Endothelial cell of umbilical vein (primary cell): ENCODE measurements around the gene TANGO6. TPM values are rescaled to one million over a fixed set of nuclear protein-coding genes. Genes with fewer than 3 reads are reported as not detected.

ENCODE experiments used
- BruUV-seq: library from RNA; stranded (reverse); fragments of 400-500 nt; replicated peaks from 2 replicates; lab custom pipeline; 2021; lab: Mats Ljungman, UMichigan
- CTCF ChIA-PET: fragments of 300-600, 350-600 bp; sonication (Branson Sonifier 250); formaldehyde crosslinking; loops from one replicate; lab custom pipeline; 2021; ENCODE audit warnings: antibody characterized with exemption, inconsistent platforms; lab: Charles Lee
- POLR2A ChIA-PET: fragments of 300-600, 350-600 bp; sonication (Branson Sonifier 250); formaldehyde crosslinking; loops from one replicate; lab custom pipeline; 2021; ENCODE audit warnings: antibody characterized with exemption, inconsistent platforms; lab: Charles Lee
- DNase-seq: peaks from one replicate; pipeline ENCODE4 v3.0.0-alpha.2; 2011; ENCODE audit warnings: low read depth, low spot score
- FAIRE-seq: peaks from 2 replicates; lab custom pipeline; 2011; peaks lifted over from hg19 to GRCh38; lab: Jason Lieb, UNC
- H2AFZ ChIP-seq: 2 replicates; pipeline ENCODE4 v1.6.0; 2012; ENCODE audit warnings: low read depth, low read length, control low read depth, inconsistent platforms
- H3K27ac ChIP-seq: 2 replicates; pipeline ENCODE4 v1.5.1; 2011; ENCODE audit warnings: low read depth, mild to moderate bottlenecking, control low read depth, low read length, moderate library complexity; ENCODE audit not compliant: insufficient read depth
- H3K27me3 ChIP-seq, 2 experiments: 2 replicates each; pipeline versions ENCODE4 v1.6.0 to v1.6.1; 2011; ENCODE audit warnings: low read length in 2 of 2, mixed read lengths in 1 of 2; ENCODE audit not compliant: control insufficient read depth in 2 of 2, insufficient read depth in 2 of 2
- H3K36me3 ChIP-seq, 2 experiments: 2 replicates in 1 of 2; 3 replicates in 1 of 2; pipeline ENCODE4 v1.5.1; 2011; ENCODE audit warnings: low read length in 2 of 2, mild to moderate bottlenecking in 1 of 2, moderate library complexity in 1 of 2; ENCODE audit not compliant: control insufficient read depth in 2 of 2, insufficient read depth in 2 of 2; ENCODE audit errors: extremely low read depth in 1 of 2
- H3K4me1 ChIP-seq: 3 replicates; pipeline ENCODE4 v1.5.1; 2011; ENCODE audit warnings: mild to moderate bottlenecking, low read length; ENCODE audit not compliant: control insufficient read depth, insufficient read depth; ENCODE audit errors: extremely low read depth
- H3K4me2 ChIP-seq: 2 replicates; pipeline ENCODE4 v1.6.1; 2011; ENCODE audit warnings: low read length, control low read depth, mixed read lengths; ENCODE audit not compliant: insufficient read depth
- H3K4me3 ChIP-seq, 3 experiments: fragments of 200-600 bp in 1 of 3; sonication (generic), shearing (Covaris generic) in 1 of 3; replicated peaks in 1 of 3; 2 replicates each; pipeline ENCODE4 v1.5.1; 2011 to 2016; ENCODE audit warnings: control low read depth in 3 of 3, low read length in 3 of 3, mild to moderate bottlenecking in 2 of 3, inconsistent platforms in 1 of 3, low read depth in 1 of 3, moderate library complexity in 1 of 3; ENCODE audit not compliant: insufficient read depth in 1 of 3
- H3K79me2 ChIP-seq: 2 replicates; pipeline ENCODE4 v1.6.0; 2012; ENCODE audit warnings: low read length, inconsistent platforms; ENCODE audit not compliant: control insufficient read depth, insufficient read depth
- H3K9ac ChIP-seq: replicated peaks from 2 replicates; pipeline ENCODE3; 2011; ENCODE audit warnings: low read length, control low read depth; ENCODE audit not compliant: insufficient read depth; ENCODE audit errors: extremely low read depth
- H3K9me1 ChIP-seq: replicated peaks from 3 replicates; pipeline ENCODE4 v1.6.0; 2011; ENCODE audit warnings: mild to moderate bottlenecking, low read length; ENCODE audit not compliant: control insufficient read depth, insufficient read depth; ENCODE audit errors: extremely low read depth
- H3K9me3 ChIP-seq: replicated peaks from 2 replicates; pipeline ENCODE4 v1.5.1; 2012; ENCODE audit warnings: low read length, inconsistent platforms; ENCODE audit not compliant: control insufficient read depth, insufficient read depth
- H4K20me1 ChIP-seq: replicated peaks from 2 replicates; pipeline ENCODE3; 2011; ENCODE audit warnings: mild to moderate bottlenecking, low read length; ENCODE audit not compliant: control insufficient read depth, insufficient read depth; ENCODE audit errors: extremely low read depth
- EZH2 ChIP-seq: IDR thresholded peaks from 2 replicates; pipeline ENCODE4 v1.6.1; 2012; ENCODE audit warnings: borderline replicate concordance, low read depth, mild to moderate bottlenecking, moderate library complexity, low read length, inconsistent platforms; ENCODE audit not compliant: severe bottlenecking
- FOS ChIP-seq: IDR thresholded peaks from 2 replicates; pipeline ENCODE4 v1.6.1; 2011; ENCODE audit warnings: mild to moderate bottlenecking, low read length, moderate library complexity, borderline replicate concordance; ENCODE audit not compliant: insufficient read depth
- GATA2 ChIP-seq: IDR thresholded peaks from 2 replicates; pipeline ENCODE4 v1.7.0; 2011; ENCODE audit warnings: low read depth, mild to moderate bottlenecking, moderate library complexity, mixed read lengths, low read length; ENCODE audit not compliant: insufficient read length, insufficient read depth
- MYC ChIP-seq: IDR thresholded peaks from one replicate; pipeline ENCODE4 v1.6.1; 2011; ENCODE audit warnings: mild to moderate bottlenecking, low read depth, low read length
- POLR2A ChIP-seq: IDR thresholded peaks from 2 replicates; pipeline ENCODE4 v1.6.1; 2012; ENCODE audit warnings: low read depth, mild to moderate bottlenecking, control low read depth, low read length
- POLR2AphosphoS5 ChIP-seq: IDR thresholded peaks from 2 replicates; pipeline ENCODE4 v1.6.1; 2012; ENCODE audit warnings: low read depth, mild to moderate bottlenecking, control low read depth, low read length, moderate library complexity; ENCODE audit not compliant: insufficient read depth
- dilution Hi-C: fragments of 300-500 bp; cut with MboI; formaldehyde crosslinking; loops from one replicate; pipeline ENCODE4 v1.15.0; 2019; ENCODE audit warnings: low sequenced_read_pairs; ENCODE audit not compliant: extremely low pct_ligation_motif_present
- intact Hi-C: fragments of 100-400 bp; cut with micrococcal nuclease; formaldehyde crosslinking; loops from one replicate; pipeline ENCODE4 v1.10.0; 2022
- polyA plus RNA-seq, 4 experiments: library from polyadenylated mRNA; depleted of rRNA in 3 of 4; stranded (reverse) in 3 of 4; unstranded in 1 of 4; fragments of >200 nt; gene quantifications; 2 replicates each; pipeline versions ENCODE4 v1.2.1 to v1.2.3, GENCODE V29; 2011 to 2012; ENCODE audit warnings: missing spikeins in 1 of 4
- total RNA-seq: library from RNA; stranded (reverse); gene quantifications from 2 replicates; pipeline ENCODE4 v1.2.3, GENCODE V29; 2021
- TF ChIP-seq, protein P1 (sequence below), 2 donors: IDR thresholded peaks; 1 replicate in 1 of 2; 2 replicates in 1 of 2; pipeline ENCODE4 v1.5.1; 2011; ENCODE audit warnings: low read length in 2 of 2, mild to moderate bottlenecking in 2 of 2, moderate library complexity in 2 of 2, control low read depth in 1 of 2, inconsistent platforms in 1 of 2, low read depth in 1 of 2; ENCODE audit not compliant: insufficient read depth in 1 of 2; ENCODE audit errors: extremely low read depth in 1 of 2
- TF ChIP-seq, protein P2 (sequence below): IDR thresholded peaks from 2 replicates; pipeline ENCODE4 v1.6.1; 2011; ENCODE audit not compliant: insufficient read depth, insufficient read length

Gene TANGO6
- total and polyA plus RNA-seq, 2 donors (not counting 3 experiments of a cell fraction or from before 2014, with no cell fraction given): 6.7 to 21.2 TPM

DNA sequence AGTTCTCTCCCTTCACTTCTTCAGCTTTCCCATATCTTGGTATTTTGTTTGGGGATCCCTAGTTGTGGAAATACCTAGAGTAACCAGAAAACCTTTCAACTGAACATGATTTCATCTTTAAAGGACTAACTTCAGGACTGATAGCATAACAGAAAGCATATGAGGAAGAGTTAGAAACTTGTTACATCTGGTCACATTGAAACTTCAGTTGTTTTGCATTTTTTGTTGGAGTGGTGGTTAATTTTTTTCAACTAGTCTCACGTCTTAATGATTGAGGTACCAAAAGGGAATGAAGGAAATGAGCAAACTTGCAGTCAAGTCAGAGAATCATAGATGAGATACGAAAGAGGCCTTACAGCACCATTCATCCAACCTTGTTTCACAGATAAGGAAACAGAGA is 49.6 kb downstream of the TANGO6 start:
- BruUV-seq: no TSS peak

DNA sequence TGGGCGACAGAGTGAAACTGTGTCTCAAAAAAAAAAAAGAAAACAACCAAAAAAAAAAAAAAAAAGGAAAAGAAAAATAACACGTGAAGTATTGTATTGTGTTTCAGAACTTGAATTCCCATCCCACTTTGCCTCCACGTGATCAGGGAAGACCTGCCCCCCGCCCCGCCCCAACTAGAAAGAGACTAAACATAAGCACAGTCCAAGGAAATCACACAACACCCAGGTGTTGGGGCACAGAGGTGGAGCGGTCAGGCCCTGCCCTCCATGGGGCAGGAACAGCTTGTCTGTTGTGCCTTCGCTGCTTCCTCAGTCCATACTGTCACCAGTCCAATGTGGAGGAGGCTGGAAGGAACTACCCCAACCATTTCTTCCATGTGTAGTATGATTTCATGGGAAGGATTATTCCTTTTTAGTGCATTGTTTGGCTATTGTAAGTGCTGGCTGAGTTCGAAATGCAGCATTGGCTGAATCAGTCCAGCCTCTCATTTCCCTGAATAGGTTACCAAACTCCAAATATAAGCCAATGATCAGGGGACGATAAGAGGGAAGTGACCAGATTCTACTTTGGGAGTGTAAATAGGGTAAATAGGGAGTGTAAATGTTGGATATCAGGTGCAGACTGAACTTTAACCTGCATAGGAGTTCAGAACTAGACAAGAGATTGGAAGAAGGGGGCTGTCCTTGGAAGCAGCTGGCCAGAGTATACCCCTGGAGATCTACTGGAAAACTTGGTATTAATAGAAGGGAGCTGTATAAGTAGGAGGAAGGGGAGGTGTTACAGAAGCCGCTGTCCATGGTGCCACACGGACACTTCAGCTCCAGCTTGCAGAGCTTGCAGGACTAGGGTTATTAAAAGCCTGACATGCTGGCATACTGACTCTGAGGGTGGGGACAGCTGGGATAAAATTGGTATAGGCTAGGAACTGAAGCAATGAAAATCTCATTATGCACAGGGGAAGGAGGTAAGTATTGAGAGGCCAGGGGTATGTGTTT is 50.7 kb downstream of the TANGO6 start:
- dilution Hi-C loops (no loop called here), intact Hi-C loops (no loop called here)
- Histone ChIP-seq H4K20me1 (no peaks in the 10 kb centered on the region), H3K9me3 (no peaks in the 10 kb centered on the region), H3K9ac (no peak overlapping the region), H3K36me3 (no peaks in the 10 kb centered on the region), H2AFZ (no peak overlapping the region), H3K27ac (no peak overlapping the region), H3K4me3 (no peak overlapping the region), H3K4me1 (no peaks in the 10 kb centered on the region), H3K4me2 (no peak overlapping the region), H3K27me3 (no peaks in the 10 kb centered on the region), H3K79me2 (no peaks in the 10 kb centered on the region), H3K9me1 (no peaks in the 10 kb centered on the region)
- no peak for TF ChIP-seq FOS
- no peak for TF ChIP-seq MYC
- no peak for TF ChIP-seq POLR2AphosphoS5
- TF ChIP-seq GATA2: no peak
- TF ChIP-seq EZH2: no peak
- TF ChIP-seq, protein P1, sequence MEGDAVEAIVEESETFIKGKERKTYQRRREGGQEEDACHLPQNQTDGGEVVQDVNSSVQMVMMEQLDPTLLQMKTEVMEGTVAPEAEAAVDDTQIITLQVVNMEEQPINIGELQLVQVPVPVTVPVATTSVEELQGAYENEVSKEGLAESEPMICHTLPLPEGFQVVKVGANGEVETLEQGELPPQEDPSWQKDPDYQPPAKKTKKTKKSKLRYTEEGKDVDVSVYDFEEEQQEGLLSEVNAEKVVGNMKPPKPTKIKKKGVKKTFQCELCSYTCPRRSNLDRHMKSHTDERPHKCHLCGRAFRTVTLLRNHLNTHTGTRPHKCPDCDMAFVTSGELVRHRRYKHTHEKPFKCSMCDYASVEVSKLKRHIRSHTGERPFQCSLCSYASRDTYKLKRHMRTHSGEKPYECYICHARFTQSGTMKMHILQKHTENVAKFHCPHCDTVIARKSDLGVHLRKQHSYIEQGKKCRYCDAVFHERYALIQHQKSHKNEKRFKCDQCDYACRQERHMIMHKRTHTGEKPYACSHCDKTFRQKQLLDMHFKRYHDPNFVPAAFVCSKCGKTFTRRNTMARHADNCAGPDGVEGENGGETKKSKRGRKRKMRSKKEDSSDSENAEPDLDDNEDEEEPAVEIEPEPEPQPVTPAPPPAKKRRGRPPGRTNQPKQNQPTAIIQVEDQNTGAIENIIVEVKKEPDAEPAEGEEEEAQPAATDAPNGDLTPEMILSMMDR (IDR thresholded peaks at IDR 0.05; ENCODE audit: extremely low read depth in 1 of 2, insufficient read depth in 1 of 2, low read depth in 1 of 2, low read length in 2 of 2): no peak
- TF ChIP-seq POLR2A: no peak
- TF ChIP-seq, protein P2, sequence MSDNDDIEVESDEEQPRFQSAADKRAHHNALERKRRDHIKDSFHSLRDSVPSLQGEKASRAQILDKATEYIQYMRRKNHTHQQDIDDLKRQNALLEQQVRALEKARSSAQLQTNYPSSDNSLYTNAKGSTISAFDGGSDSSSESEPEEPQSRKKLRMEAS: no peak
- CTCF ChIA-PET: interaction anchor here (0.7 to 1.0 kb wide), 3 partner anchors 46 to 304 kb away, joined by 3 to 8 read pairs (median 4); no protein-coding TSS in a partner anchor
- POLR2A ChIA-PET: no interaction called here
- peak; percentile 57 for FAIRE-seq
- no TSS peak for BruUV-seq
- peak; percentile 48 for DNase-seq

More for the DNA sequence above, 49.6 kb downstream of the TANGO6 start:
- ChIA-PET CTCF (interaction anchor here (1.0 kb wide), 1 partner anchor 202 kb away, joined by 3 read pairs; no protein-coding TSS in a partner anchor), POLR2A (no interaction called here)
- no peak overlapping the region for H2AFZ ChIP-seq
- no peaks in the 10 kb centered on the region for H3K4me1 ChIP-seq
- intact Hi-C loops: no loop called here
- no peak for TF ChIP-seq GATA2
- no peaks in the 10 kb centered on the region for H3K27me3 ChIP-seq
- dilution Hi-C loops: no loop called here
- DNase-seq (no peak), FAIRE-seq (no peak)
- no peak overlapping the region for H3K27ac ChIP-seq
- H3K9ac ChIP-seq: no peak overlapping the region
- no peaks in the 10 kb centered on the region for H4K20me1 ChIP-seq
- H3K4me2 ChIP-seq: no peak overlapping the region
- no peaks in the 10 kb centered on the region for H3K36me3 ChIP-seq
- no peaks in the 10 kb centered on the region for H3K9me1 ChIP-seq
- H3K4me3 ChIP-seq: no peak overlapping the region
- no peaks in the 10 kb centered on the region for H3K9me3 ChIP-seq
- H3K79me2 ChIP-seq: no peaks in the 10 kb centered on the region
